ENCODE results near the gene AREL1.

GRCh38 chr14:74638966-74639365, 73.9 kb downstream of the AREL1 start:
- TF ChIP-seq CTCF (IDR thresholded peaks at IDR 0.05) (no peak), POLR2A (IDR thresholded peaks at IDR 0.05) (no peak)
